Caco-2 (cell line): ENCODE measurements around the gene CNTD1. TPM values are rescaled to one million over a fixed set of nuclear protein-coding genes. Genes with fewer than 3 reads are reported as not detected.

ENCODE experiments used
- BruUV-seq: library from RNA; stranded (reverse); fragments of 400-500 nt; replicated peaks from 2 replicates; lab custom pipeline; 2021; lab: Mats Ljungman, UMichigan
- CTCF ChIA-PET: fragments of 300-600 bp; sonication (Branson Sonifier 250); formaldehyde crosslinking; loops from one replicate; lab custom pipeline; 2022; ENCODE audit warnings: antibody characterized with exemption; lab: Charles Lee
- POLR2A ChIA-PET: fragments of 300-600 bp; sonication (Branson Sonifier 250); formaldehyde crosslinking; loops from one replicate; lab custom pipeline; 2022; ENCODE audit warnings: antibody characterized with exemption; lab: Charles Lee
- DNase-seq, 2 experiments: peaks; one replicate each; pipeline versions ENCODE4 v3.0.0 to v3.0.0-alpha.2; 2020 to 2022
- H3K27me3 ChIP-seq: replicated peaks from 2 replicates; pipeline ENCODE4 v1.6.0; 2011; ENCODE audit warnings: low read length; ENCODE audit not compliant: control insufficient read depth, insufficient read depth
- H3K36me3 ChIP-seq: 2 replicates; pipeline ENCODE4 v1.5.1; 2011; ENCODE audit warnings: low read length; ENCODE audit not compliant: control insufficient read depth, insufficient read depth
- H3K4me1 ChIP-seq: fragments of 250-450 bp; sonication (Bioruptor Pico); 2 replicates; pipeline ENCODE4 v1.5.1; 2020; ENCODE audit warnings: mild to moderate bottlenecking
- H3K4me3 ChIP-seq: 2 replicates; pipeline ENCODE4 v1.5.1; 2011; ENCODE audit warnings: low read depth, mild to moderate bottlenecking, control low read depth, low read length
- H3K9me3 ChIP-seq: fragments of 250-450 bp; sonication (Bioruptor Pico); 2 replicates; pipeline ENCODE4 v1.5.1; 2020; ENCODE audit warnings: mild to moderate bottlenecking, moderate library complexity
- H3K27ac Mint-ChIP-seq: one replicate; pipeline ENCODE4 v1.8.0; 2022; ENCODE audit warnings: mixed read lengths; ENCODE audit not compliant: unreplicated experiment
- H3K27me3 Mint-ChIP-seq: one replicate; pipeline ENCODE4 v1.8.0; 2022; ENCODE audit warnings: mixed read lengths; ENCODE audit not compliant: insufficient read depth, unreplicated experiment
- H3K36me3 Mint-ChIP-seq: one replicate; pipeline ENCODE4 v1.8.0; 2022; ENCODE audit warnings: mild to moderate bottlenecking, mixed read lengths; ENCODE audit not compliant: insufficient read depth, unreplicated experiment
- H3K4me1 Mint-ChIP-seq: one replicate; pipeline ENCODE4 v1.8.0; 2022; ENCODE audit warnings: low read depth, mixed read lengths; ENCODE audit not compliant: unreplicated experiment
- H3K4me3 Mint-ChIP-seq: one replicate; pipeline ENCODE4 v1.8.0; 2022; ENCODE audit warnings: mild to moderate bottlenecking, moderate library complexity, mixed read lengths; ENCODE audit not compliant: unreplicated experiment
- H3K9me3 Mint-ChIP-seq: one replicate; pipeline ENCODE4 v1.8.0; 2022; ENCODE audit warnings: mixed read lengths; ENCODE audit not compliant: unreplicated experiment
- intact Hi-C: fragments of 100-400 bp; cut with micrococcal nuclease; formaldehyde crosslinking; loops from one replicate; pipeline ENCODE4 v1.10.0; 2022; ENCODE audit not compliant: unreplicated experiment
- total RNA-seq: library from RNA; stranded (reverse); gene quantifications from 2 replicates; pipeline ENCODE4 v1.2.3, GENCODE V29; 2022
- TF ChIP-seq, protein P1 (sequence below), 2 experiments: fragments of 200-600 bp in 1 of 2; IDR thresholded peaks; 1 replicate in 1 of 2; 2 replicates in 1 of 2; pipeline versions ENCODE4 v1.5.1 to v1.8.0; 2011 to 2022; ENCODE audit warnings: antibody characterized with exemption in 1 of 2, control low read depth in 1 of 2, inconsistent platforms in 1 of 2, low read depth in 1 of 2, low read length in 1 of 2, mild to moderate bottlenecking in 1 of 2, moderate library complexity in 1 of 2; ENCODE audit not compliant: insufficient read depth in 1 of 2, severe bottlenecking in 1 of 2, unreplicated experiment in 1 of 2

CNTD1 gene
- total RNA-seq, 1 experiment from 2014 or later: 1.7 TPM

DNA sequence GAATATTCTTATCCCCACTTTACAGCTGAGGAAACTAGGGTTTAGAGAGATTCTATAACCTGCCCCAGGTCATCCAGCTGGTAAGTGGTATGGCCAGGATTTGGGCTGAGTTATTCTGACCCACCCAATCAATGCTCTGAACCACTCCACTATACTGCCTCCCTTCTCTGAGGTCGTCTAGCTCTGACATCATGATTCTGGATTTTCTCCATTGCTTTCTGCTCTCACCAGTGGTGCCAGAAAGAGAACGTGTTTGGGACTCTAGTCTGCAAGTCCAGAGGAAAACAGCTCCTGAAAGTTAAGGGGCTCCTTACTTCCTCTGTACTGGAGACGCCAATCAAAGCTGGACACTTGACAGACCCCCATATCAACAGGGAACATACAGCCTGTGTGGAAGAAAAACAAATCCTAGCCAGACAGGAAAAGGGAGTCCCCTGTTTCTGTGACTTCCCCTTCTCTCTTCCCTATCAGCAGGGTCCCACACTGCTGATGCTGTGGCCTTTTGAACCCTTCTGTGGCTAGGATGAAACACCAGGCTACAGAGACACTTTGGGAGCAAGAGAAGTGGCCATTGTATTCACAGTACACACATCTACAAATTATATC, 47.8 kb upstream of the CNTD1 start:
- Histone ChIP-seq H3K9me3 (no peaks in the 10 kb centered on the region), H3K4me1 (no peaks in the 10 kb centered on the region), H3K27me3 (no peaks in the 10 kb centered on the region), H3K4me3 (no peak overlapping the region), H3K36me3 (no peaks in the 10 kb centered on the region)
- BruUV-seq: no TSS peak
- ChIA-PET CTCF (interaction anchor here (1.5 to 2.7 kb wide), 2 partner anchors 10 to 13 kb away, joined by 4 to 10 read pairs; no protein-coding TSS in a partner anchor), POLR2A (interaction anchor here (1.6 kb wide), 1 partner anchor 13 kb away, joined by 3 read pairs; no protein-coding TSS in a partner anchor)
- Mint-ChIP-seq H3K27me3 (peaks cover 6% of the 10 kb centered on the region), H3K4me3 (no peak overlapping the region), H3K36me3 (no peaks in the 10 kb centered on the region), H3K4me1 (peaks cover 10% of the 10 kb centered on the region), H3K27ac (no peak overlapping the region), H3K9me3 (no peaks in the 10 kb centered on the region)
- no peak for DNase-seq
- TF ChIP-seq, protein P1, sequence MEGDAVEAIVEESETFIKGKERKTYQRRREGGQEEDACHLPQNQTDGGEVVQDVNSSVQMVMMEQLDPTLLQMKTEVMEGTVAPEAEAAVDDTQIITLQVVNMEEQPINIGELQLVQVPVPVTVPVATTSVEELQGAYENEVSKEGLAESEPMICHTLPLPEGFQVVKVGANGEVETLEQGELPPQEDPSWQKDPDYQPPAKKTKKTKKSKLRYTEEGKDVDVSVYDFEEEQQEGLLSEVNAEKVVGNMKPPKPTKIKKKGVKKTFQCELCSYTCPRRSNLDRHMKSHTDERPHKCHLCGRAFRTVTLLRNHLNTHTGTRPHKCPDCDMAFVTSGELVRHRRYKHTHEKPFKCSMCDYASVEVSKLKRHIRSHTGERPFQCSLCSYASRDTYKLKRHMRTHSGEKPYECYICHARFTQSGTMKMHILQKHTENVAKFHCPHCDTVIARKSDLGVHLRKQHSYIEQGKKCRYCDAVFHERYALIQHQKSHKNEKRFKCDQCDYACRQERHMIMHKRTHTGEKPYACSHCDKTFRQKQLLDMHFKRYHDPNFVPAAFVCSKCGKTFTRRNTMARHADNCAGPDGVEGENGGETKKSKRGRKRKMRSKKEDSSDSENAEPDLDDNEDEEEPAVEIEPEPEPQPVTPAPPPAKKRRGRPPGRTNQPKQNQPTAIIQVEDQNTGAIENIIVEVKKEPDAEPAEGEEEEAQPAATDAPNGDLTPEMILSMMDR (IDR thresholded peaks at IDR 0.05; ENCODE audit: insufficient read depth in 1 of 2, low read depth in 1 of 2, low read length in 1 of 2, severe bottlenecking in 1 of 2, unreplicated experiment in 1 of 2): no peak
- intact Hi-C loops: no loop called here

DNA sequence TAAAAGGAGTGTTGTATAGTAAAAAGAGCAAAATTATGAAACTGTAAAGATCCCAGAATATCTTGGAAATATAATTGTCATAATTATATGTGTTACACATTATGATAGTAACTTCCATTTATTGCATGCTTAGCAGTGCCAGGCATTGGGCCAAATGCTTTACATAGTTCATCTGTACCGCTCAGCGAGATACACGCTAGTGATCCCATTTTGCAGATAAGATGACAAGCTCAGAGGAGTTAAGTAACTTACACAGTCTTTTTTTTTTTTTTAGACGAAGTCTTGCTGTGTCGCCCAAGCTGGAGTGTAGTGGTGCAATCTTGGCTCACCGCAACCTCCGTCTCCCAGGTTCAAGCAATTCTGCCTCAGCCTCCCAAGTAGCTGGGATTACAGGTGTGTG, 47.0 kb upstream of the CNTD1 start:
- ChIA-PET POLR2A (interaction anchor here (1.6 kb wide), 1 partner anchor 12 kb away, joined by 3 read pairs; no protein-coding TSS in a partner anchor), CTCF (interaction anchor here (0.7 kb wide), 1 partner anchor 183 kb away, joined by 4 read pairs; no protein-coding TSS in a partner anchor)
- no peak overlapping the region for H3K27ac Mint-ChIP-seq
- intact Hi-C loops: no loop called here
- no peak for DNase-seq
- no peaks in the 10 kb centered on the region for H3K9me3 Mint-ChIP-seq
- Histone ChIP-seq H3K27me3 (no peaks in the 10 kb centered on the region), H3K9me3 (no peaks in the 10 kb centered on the region), H3K4me3 (no peak overlapping the region), H3K36me3 (no peaks in the 10 kb centered on the region), H3K4me1 (no peaks in the 10 kb centered on the region)
- no TSS peak for BruUV-seq
- no peak overlapping the region for H3K4me3 Mint-ChIP-seq
- H3K4me1 Mint-ChIP-seq: peaks cover 10% of the 10 kb centered on the region
- peaks cover 6% of the 10 kb centered on the region for H3K27me3 Mint-ChIP-seq
- no peaks in the 10 kb centered on the region for H3K36me3 Mint-ChIP-seq
- TF ChIP-seq, protein P1 (IDR thresholded peaks at IDR 0.05; ENCODE audit: insufficient read depth in 1 of 2, low read depth in 1 of 2, low read length in 1 of 2, severe bottlenecking in 1 of 2, unreplicated experiment in 1 of 2): no peak

DNA sequence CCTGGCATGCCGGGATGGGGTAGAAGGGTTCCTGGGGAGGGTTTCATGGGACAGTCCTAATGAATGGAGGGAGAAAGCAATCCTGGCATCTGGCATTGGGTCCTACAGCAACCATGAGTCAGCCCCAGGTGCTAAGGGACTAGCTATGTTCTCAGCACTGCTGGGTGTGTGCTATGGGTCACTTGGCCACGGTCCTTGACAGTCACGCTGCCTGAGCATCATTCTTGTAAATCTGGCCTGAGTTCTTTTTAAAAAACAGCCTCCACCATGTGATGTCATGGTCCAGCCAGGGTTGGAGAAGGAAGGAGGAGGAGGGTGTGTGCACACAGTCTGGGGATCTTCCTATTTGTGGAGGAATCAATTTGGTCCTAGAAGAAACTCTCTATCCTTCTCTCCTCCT, 43.9 kb upstream of the CNTD1 start:
- ChIA-PET POLR2A (interaction anchor here (0.6 kb wide), 1 partner anchor 69 kb away, joined by 3 read pairs; no protein-coding TSS in a partner anchor), CTCF (interaction anchor here (0.6 to 1.4 kb wide), 2 partner anchors 9 to 63 kb away, joined by 3 to 4 read pairs; no protein-coding TSS in a partner anchor)
- BruUV-seq: no TSS peak

More for the DNA sequence above, 43.9 kb upstream of the CNTD1 start:
- Mint-ChIP-seq H3K27me3 (peaks cover 2% of the 10 kb centered on the region), H3K27ac (no peak overlapping the region), H3K36me3 (no peaks in the 10 kb centered on the region), H3K4me3 (no peak overlapping the region), H3K9me3 (no peaks in the 10 kb centered on the region), H3K4me1 (no peaks in the 10 kb centered on the region)
- DNase-seq: no peak
- Histone ChIP-seq H3K4me3 (no peak overlapping the region), H3K27me3 (no peaks in the 10 kb centered on the region), H3K36me3 (no peaks in the 10 kb centered on the region), H3K9me3 (no peaks in the 10 kb centered on the region), H3K4me1 (peaks cover 4% of the 10 kb centered on the region)
- TF ChIP-seq, protein P1 (IDR thresholded peaks at IDR 0.05; ENCODE audit: insufficient read depth in 1 of 2, low read depth in 1 of 2, low read length in 1 of 2, severe bottlenecking in 1 of 2, unreplicated experiment in 1 of 2): no peak
- intact Hi-C loops: no loop called here
